Measurements from ENCODE around the gene GNAT2. TPM values are rescaled to one million over a fixed set of nuclear protein-coding genes. Genes with fewer than 3 reads are reported as not detected.
A peak's percentile ranks its signal among the peaks of the same experiment; 100 is the strongest.

GNAT2 gene
- total RNA-seq, 1 experiment from 2014 or later = 0.52 TPM

GRCh38 chr1:109632671-109633346 is 13.4 kb upstream of the GNAT2 start:
- peaks cover 18% of the 10 kb centered on the region for H3K36me3 ChIP-seq (ENCODE audit: low read depth)
- no peak overlapping the region for H3K4me2 ChIP-seq
- POLR2A ChIA-PET (ENCODE audit: unreplicated experiment) = no interaction called here
- H4K20me1 ChIP-seq (ENCODE audit: insufficient read depth) = no peaks in the 10 kb centered on the region
- H3K27me3 ChIP-seq (ENCODE audit: insufficient read depth, low read depth) = no peaks in the 10 kb centered on the region
- CTCF ChIA-PET = interaction anchor here (1.0 kb wide), 1 partner anchor 142 kb away, joined by 4 read pairs; no protein-coding TSS in a partner anchor
- DNase-seq = peak in 1 of 2 experiments; percentile 30
- no peaks in the 10 kb centered on the region for H3K79me2 ChIP-seq (ENCODE audit: low read depth)
- no peak overlapping the region for H3K27ac ChIP-seq
- no peak overlapping the region for H2AFZ ChIP-seq
- peaks cover 18% of the 10 kb centered on the region; the same call in 1 of the 2 replicates for H3F3A ChIP-seq (ENCODE audit: insufficient read depth, low read depth)
- BruUV-seq (replicated peaks) = no TSS peak
- no peaks in the 10 kb centered on the region for H3K9me3 ChIP-seq (ENCODE audit: insufficient read depth, low read depth)
- TF ChIP-seq CTCF (conservative IDR thresholded peaks at IDR 0.05) = no peak
- no peak for TF ChIP-seq EZH2 (IDR thresholded peaks at IDR 0.05; ENCODE audit: low read depth)
- no peaks in the 10 kb centered on the region for H3K9me2 ChIP-seq (ENCODE audit: insufficient read depth)
- peaks cover 18% of the 10 kb centered on the region for H3K4me1 ChIP-seq (replicated peaks; ENCODE audit: insufficient read depth)
- intact Hi-C loops (cut with micrococcal nuclease; ENCODE audit: unreplicated experiment) = no loop called here
- no peak overlapping the region for H3K4me3 ChIP-seq

GRCh38 chr1:109631513-109632505 is 12.4 kb upstream of the GNAT2 start:
- Histone ChIP-seq H3K36me3 (ENCODE audit: low read depth) (peaks cover 24% of the 10 kb centered on the region), H3K4me2 (no peak overlapping the region), H2AFZ (no peak overlapping the region), H3K27me3 (ENCODE audit: insufficient read depth, low read depth) (no peaks in the 10 kb centered on the region), H3K27ac (no peak overlapping the region), H4K20me1 (ENCODE audit: insufficient read depth) (no peaks in the 10 kb centered on the region), H3F3A (ENCODE audit: insufficient read depth, low read depth) (peaks cover 23% of the 10 kb centered on the region; the same call in 1 of the 2 replicates), H3K9me3 (ENCODE audit: insufficient read depth, low read depth) (no peaks in the 10 kb centered on the region), H3K9me2 (ENCODE audit: insufficient read depth) (no peaks in the 10 kb centered on the region), H3K79me2 (ENCODE audit: low read depth) (no peaks in the 10 kb centered on the region), H3K4me1 (replicated peaks; ENCODE audit: insufficient read depth) (peaks cover 15% of the 10 kb centered on the region), H3K4me3 (no peak overlapping the region)
- POLR2A ChIA-PET (ENCODE audit: unreplicated experiment) = no interaction called here
- DNase-seq = peak in 1 of 2 experiments; percentile 9
- CTCF ChIA-PET = no interaction called here
- intact Hi-C loops (cut with micrococcal nuclease; ENCODE audit: unreplicated experiment) = no loop called here
- BruUV-seq (replicated peaks) = no TSS peak
- TF ChIP-seq CTCF (conservative IDR thresholded peaks at IDR 0.05) (no peak), EZH2 (IDR thresholded peaks at IDR 0.05; ENCODE audit: low read depth) (no peak)

- intact Hi-C loops (cut with micrococcal nuclease; ENCODE audit: unreplicated experiment) = no loop called here
- Histone ChIP-seq H3K27ac (no peak overlapping the region), H3K4me3 (no peak overlapping the region), H4K20me1 (ENCODE audit: insufficient read depth) (no peaks in the 10 kb centered on the region), H3K27me3 (ENCODE audit: insufficient read depth, low read depth) (no peaks in the 10 kb centered on the region), H3K9me3 (ENCODE audit: insufficient read depth, low read depth) (no peaks in the 10 kb centered on the region), H3K36me3 (ENCODE audit: low read depth) (peaks cover 30% of the 10 kb centered on the region), H3K4me1 (replicated peaks; ENCODE audit: insufficient read depth) (peaks cover 7% of the 10 kb centered on the region), H3K9me2 (ENCODE audit: insufficient read depth) (no peaks in the 10 kb centered on the region), H3K79me2 (ENCODE audit: low read depth) (no peaks in the 10 kb centered on the region), H3F3A (ENCODE audit: insufficient read depth, low read depth) (peaks cover 22% of the 10 kb centered on the region; the same call in 1 of the 2 replicates), H2AFZ (no peak overlapping the region), H3K4me2 (no peak overlapping the region)
- DNase-seq = peak in 1 of 2 experiments; percentile 9
- POLR2A ChIA-PET (ENCODE audit: unreplicated experiment) = no interaction called here
- no peak for TF ChIP-seq EZH2 (IDR thresholded peaks at IDR 0.05; ENCODE audit: low read depth)
- TF ChIP-seq CTCF (conservative IDR thresholded peaks at IDR 0.05) = no peak
- no TSS peak for BruUV-seq (replicated peaks)
- CTCF ChIA-PET = interaction anchor here (1.3 to 1.4 kb wide), 3 partner anchors 14 to 85 kb away, joined by 3 to 10 read pairs (median 7); partner anchors contain the start of gene GNAI3
These were observed 11.6 kb upstream of the GNAT2 start for GRCh38 chr1:109630898-109631512.

Measured in PC-9 (cell line).